Effector memory CD8-positive, alpha-beta T cell (primary cell): ENCODE results near the gene ADAMTS13.

Experiments
- ATAC-seq: fragments of 150-1000 bp; cut with Tn5 transposase; replicated peaks from 2 replicates; pipeline ENCODE4 v1.10.0; 2021; ENCODE audit warnings: mild to moderate bottlenecking, moderate library complexity
- DNase-seq, 3 experiments: peaks; one replicate each; pipeline ENCODE4 v3.0.0; 2021
- H3K27ac Mint-ChIP-seq, 2 donors: one replicate each; pipeline ENCODE4 v1.8.0; 2022; ENCODE audit warnings: mild to moderate bottlenecking in 2 of 2, mixed read lengths in 2 of 2, moderate library complexity in 2 of 2
- H3K27me3 Mint-ChIP-seq, 2 donors: one replicate each; pipeline ENCODE4 v1.8.0; 2022; ENCODE audit warnings: mixed read lengths in 2 of 2
- H3K36me3 Mint-ChIP-seq: one replicate; pipeline ENCODE4 v1.8.0; 2022; ENCODE audit warnings: mild to moderate bottlenecking, moderate library complexity, mixed read lengths; ENCODE audit not compliant: insufficient read depth
- H3K4me1 Mint-ChIP-seq, 2 donors: one replicate each; pipeline ENCODE4 v1.8.0; 2022; ENCODE audit warnings: low read depth in 2 of 2, mixed read lengths in 2 of 2
- H3K4me3 Mint-ChIP-seq, 2 donors: one replicate each; pipeline ENCODE4 v1.8.0; 2022; ENCODE audit warnings: mild to moderate bottlenecking in 2 of 2, mixed read lengths in 2 of 2, moderate library complexity in 2 of 2
- H3K9me3 Mint-ChIP-seq, 2 donors: one replicate each; pipeline ENCODE4 v1.8.0; 2022; ENCODE audit warnings: mixed read lengths in 2 of 2

The ADAMTS13 gene

GRCh38 chr9:133400292-133400691 lies 21.9 kb upstream of the ADAMTS13 start:
- Mint-ChIP-seq H3K36me3 (peaks cover under 1% of the 10 kb centered on the region), H3K27me3 (peaks cover 0 to 5% of the 10 kb centered on the region in 2 donors), H3K9me3 (no peaks in the 10 kb centered on the region), H3K27ac (no peak overlapping the region), H3K4me3 (no peak overlapping the region), H3K4me1 (peaks cover 2 to 3% of the 10 kb centered on the region in 2 donors)
- DNase-seq, result no peak
- ATAC-seq, result no peak

DNA sequence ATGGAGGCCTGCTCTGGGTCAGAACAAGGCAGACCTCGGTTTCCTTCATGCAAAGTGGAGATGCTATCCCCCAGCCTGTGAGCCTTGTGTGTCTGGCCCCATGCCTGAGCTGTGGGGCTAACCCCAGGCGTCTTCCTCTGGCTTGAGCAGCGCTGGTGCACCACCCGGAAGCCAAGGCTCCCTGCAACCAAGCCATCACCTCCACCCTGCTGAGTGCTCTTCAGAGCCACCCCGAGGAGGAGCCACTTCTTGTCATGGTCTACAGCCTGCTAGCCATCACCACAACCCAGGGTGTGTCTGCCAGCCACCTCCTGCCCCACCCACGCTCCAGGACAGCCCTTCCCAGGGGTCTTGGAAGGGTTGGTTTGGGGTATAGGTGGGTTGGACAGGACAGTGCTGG lies 20.6 kb upstream of the ADAMTS13 start:
- no peaks in the 10 kb centered on the region for H3K27me3 Mint-ChIP-seq
- H3K4me3 Mint-ChIP-seq, result no peak overlapping the region
- peak overlapping the region in 1 of 2 donors; percentile 19 for H3K27ac Mint-ChIP-seq
- H3K36me3 Mint-ChIP-seq, result peaks cover 7% of the 10 kb centered on the region
- peaks cover 2 to 8% of the 10 kb centered on the region in 2 donors for H3K4me1 Mint-ChIP-seq
- ATAC-seq (no peak), DNase-seq (no peak)
- H3K9me3 Mint-ChIP-seq, result no peaks in the 10 kb centered on the region

DNA sequence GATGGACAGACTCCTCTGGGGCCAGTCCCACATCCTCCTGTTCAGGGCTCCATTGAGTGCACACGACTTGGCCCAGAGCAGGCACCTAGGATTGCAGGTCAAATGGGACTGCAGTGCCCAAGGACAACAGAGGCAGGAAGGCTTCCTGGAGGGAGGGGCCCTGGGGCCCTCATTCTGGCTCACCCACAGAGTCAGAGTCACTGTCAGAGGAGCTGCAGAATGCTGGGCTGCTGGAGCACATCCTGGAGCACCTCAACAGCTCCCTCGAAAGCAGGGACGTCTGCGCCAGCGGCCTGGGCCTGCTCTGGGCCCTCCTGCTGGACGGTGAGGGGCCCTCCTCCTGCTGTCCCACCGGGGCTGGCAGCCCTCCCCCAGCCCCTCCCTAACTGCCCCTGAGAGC lies 19.5 kb upstream of the ADAMTS13 start:
- Mint-ChIP-seq H3K4me3 (no peak overlapping the region), H3K27me3 (no peaks in the 10 kb centered on the region), H3K27ac (no peak overlapping the region), H3K4me1 (peaks cover 7 to 15% of the 10 kb centered on the region in 2 donors), H3K36me3 (peaks cover 16% of the 10 kb centered on the region), H3K9me3 (no peaks in the 10 kb centered on the region)
- DNase-seq (no peak), ATAC-seq (no peak)

GRCh38 chr9:133403766-133404453 lies 18.3 kb upstream of the ADAMTS13 start:
- H3K27me3 Mint-ChIP-seq, result no peaks in the 10 kb centered on the region
- DNase-seq, result peak; percentile 53 to 58 (median 57)
- peak; percentile 44 for ATAC-seq
- no peak overlapping the region for H3K4me3 Mint-ChIP-seq
- peak overlapping the region in 1 of 2 donors; percentile 44 for H3K27ac Mint-ChIP-seq
- H3K36me3 Mint-ChIP-seq, result peaks cover 25% of the 10 kb centered on the region
- no peaks in the 10 kb centered on the region for H3K9me3 Mint-ChIP-seq
- H3K4me1 Mint-ChIP-seq, result peaks cover 7 to 15% of the 10 kb centered on the region in 2 donors

GRCh38 chr9:133404454-133405002 lies 17.6 kb upstream of the ADAMTS13 start:
- ATAC-seq, result no peak

GRCh38 chr9:133405508-133406438 lies 16.4 kb upstream of the ADAMTS13 start:
- Mint-ChIP-seq H3K4me3 (no peak overlapping the region), H3K27me3 (no peaks in the 10 kb centered on the region), H3K27ac (peak overlapping the region in 1 of 2 donors; percentile 82), H3K36me3 (peaks cover 44% of the 10 kb centered on the region), H3K4me1 (peaks cover 7 to 15% of the 10 kb centered on the region in 2 donors), H3K9me3 (no peaks in the 10 kb centered on the region)
- ATAC-seq (no peak), DNase-seq (no peak)

More at GRCh38 chr9:133404454-133405002, 17.6 kb upstream of the ADAMTS13 start:
- Mint-ChIP-seq H3K4me3 (no peak overlapping the region), H3K27me3 (no peaks in the 10 kb centered on the region), H3K4me1 (peaks cover 7 to 15% of the 10 kb centered on the region in 2 donors), H3K36me3 (peaks cover 32% of the 10 kb centered on the region), H3K9me3 (no peaks in the 10 kb centered on the region), H3K27ac (peak overlapping the region in 1 of 2 donors; percentile 44)
- no peak for DNase-seq

GRCh38 chr9:133406480-133407307 lies 15.5 kb upstream of the ADAMTS13 start:
- H3K36me3 Mint-ChIP-seq, result peaks cover 53% of the 10 kb centered on the region
- no peaks in the 10 kb centered on the region for H3K9me3 Mint-ChIP-seq
- peak overlapping the region; percentile 69 to 82 for H3K27ac Mint-ChIP-seq
- H3K4me1 Mint-ChIP-seq, result peaks cover 7 to 17% of the 10 kb centered on the region in 2 donors
- DNase-seq (peak; percentile 75 to 78 (median 77)), ATAC-seq (peak; percentile 91)
- no peak overlapping the region for H3K4me3 Mint-ChIP-seq
- H3K27me3 Mint-ChIP-seq, result no peaks in the 10 kb centered on the region

GRCh38 chr9:133408042-133408441 lies 14.1 kb upstream of the ADAMTS13 start:
- Mint-ChIP-seq H3K27me3 (no peaks in the 10 kb centered on the region), H3K27ac (no peak overlapping the region), H3K4me3 (no peak overlapping the region), H3K9me3 (no peaks in the 10 kb centered on the region), H3K4me1 (peaks cover 6 to 14% of the 10 kb centered on the region in 2 donors), H3K36me3 (peaks cover 67% of the 10 kb centered on the region)
- DNase-seq (no peak), ATAC-seq (no peak)

GRCh38 chr9:133415170-133415569 lies 7.0 kb upstream of the ADAMTS13 start:
- Mint-ChIP-seq H3K27ac (peak overlapping the region in 1 of 2 donors; percentile 94), H3K4me1 (peaks cover 39 to 47% of the 10 kb centered on the region in 2 donors), H3K4me3 (no peak overlapping the region), H3K9me3 (peaks cover 0 to 6% of the 10 kb centered on the region in 2 donors), H3K27me3 (no peaks in the 10 kb centered on the region), H3K36me3 (peaks cover 51% of the 10 kb centered on the region)
- no peak for DNase-seq
- no peak for ATAC-seq

DNA sequence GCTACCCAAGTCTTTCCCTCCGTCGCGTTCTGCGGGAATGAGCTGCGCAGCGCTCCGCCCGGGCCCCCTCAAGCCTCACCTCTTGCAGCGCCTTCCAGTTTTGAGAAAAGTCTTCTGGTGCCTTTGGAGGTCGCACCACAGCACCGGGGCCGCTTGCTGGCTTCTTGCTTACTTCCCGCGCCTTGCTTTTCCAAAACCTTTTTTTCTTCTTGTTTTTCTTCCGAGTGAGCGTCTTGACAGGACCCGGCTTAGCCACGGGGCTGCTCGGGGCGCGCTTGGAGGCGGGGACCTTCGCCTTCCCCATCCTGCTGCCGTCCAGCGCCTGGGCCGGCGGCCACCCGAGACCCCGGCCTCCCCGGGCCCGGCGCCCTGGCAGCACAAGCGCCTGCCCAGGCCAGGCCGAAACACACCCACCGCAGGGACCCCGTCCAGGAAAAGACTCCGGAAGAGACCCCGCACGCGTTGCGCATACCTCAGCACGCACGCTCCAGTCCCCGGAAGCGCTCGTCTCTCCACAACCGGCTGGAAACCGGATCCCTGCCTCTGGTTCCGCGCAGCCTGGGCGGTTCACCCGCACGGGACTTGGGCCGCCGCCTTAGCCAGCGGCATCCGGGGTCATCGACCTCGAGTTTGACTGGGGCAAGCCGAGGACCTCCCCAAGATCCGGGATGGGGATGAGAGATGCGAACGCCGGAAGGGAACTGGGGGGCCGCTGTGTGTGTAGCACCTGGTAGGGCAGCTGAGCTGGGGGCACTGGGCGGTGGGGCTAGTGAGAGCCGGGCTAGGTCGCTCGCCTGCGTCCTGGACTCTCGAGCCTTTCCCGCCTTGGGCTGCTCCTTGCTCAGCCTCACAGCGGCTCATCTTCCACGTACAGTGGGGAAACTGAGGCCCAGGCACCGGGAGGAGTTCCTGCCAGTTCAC lies 4.4 kb upstream of the ADAMTS13 start, which contains the start of gene REXO4:
REXO4 (minus strand) TSS at position 470 of the 921 bp plus-strand sequence; CDS start at position 304, 166 bp downstream.
- H3K4me1 Mint-ChIP-seq, result peaks cover 44 to 55% of the 10 kb centered on the region in 2 donors
- DNase-seq, result peak; percentile 77 to 86 (median 81)
- peak within 1 kb of the TSS; percentile 84 to 89 for H3K4me3 Mint-ChIP-seq
- H3K27ac Mint-ChIP-seq, result peak within 1 kb of the TSS; percentile 94 to 95
- H3K27me3 Mint-ChIP-seq, result no peaks in the 10 kb centered on the region
- H3K9me3 Mint-ChIP-seq, result peaks cover 0 to 6% of the 10 kb centered on the region in 2 donors
- ATAC-seq, result peak; percentile 79
- H3K36me3 Mint-ChIP-seq, result peaks cover 25% of the 10 kb centered on the region

DNA sequence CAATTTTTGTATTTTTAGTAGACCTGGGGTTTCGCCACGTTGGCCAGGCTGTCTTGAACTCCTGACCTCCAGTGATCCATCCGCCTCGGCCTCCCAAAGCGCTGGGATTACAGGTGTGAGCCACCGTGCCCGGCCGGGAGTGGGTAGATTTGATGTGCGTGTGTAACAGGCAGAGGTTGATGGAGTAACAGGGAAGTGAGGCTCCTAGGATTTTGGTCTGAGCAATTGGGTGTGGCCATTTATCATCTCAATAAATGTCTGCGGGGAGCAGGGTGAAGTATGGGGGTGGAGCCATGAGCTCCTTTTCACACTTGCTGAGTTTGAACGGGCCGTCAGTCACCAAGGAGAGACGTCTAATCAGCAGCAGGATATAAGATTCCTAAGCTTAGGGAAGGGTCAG lies 3.2 kb upstream of the ADAMTS13 start:
- ATAC-seq, result no peak
- Mint-ChIP-seq H3K27me3 (peaks cover 0 to 3% of the 10 kb centered on the region in 2 donors), H3K9me3 (peaks cover 0 to 6% of the 10 kb centered on the region in 2 donors), H3K4me1 (peaks cover 40 to 54% of the 10 kb centered on the region in 2 donors), H3K36me3 (peaks cover 18% of the 10 kb centered on the region), H3K4me3 (peak overlapping the region; percentile 84 to 89), H3K27ac (peak overlapping the region; percentile 94 to 95)
- DNase-seq, result no peak

DNA sequence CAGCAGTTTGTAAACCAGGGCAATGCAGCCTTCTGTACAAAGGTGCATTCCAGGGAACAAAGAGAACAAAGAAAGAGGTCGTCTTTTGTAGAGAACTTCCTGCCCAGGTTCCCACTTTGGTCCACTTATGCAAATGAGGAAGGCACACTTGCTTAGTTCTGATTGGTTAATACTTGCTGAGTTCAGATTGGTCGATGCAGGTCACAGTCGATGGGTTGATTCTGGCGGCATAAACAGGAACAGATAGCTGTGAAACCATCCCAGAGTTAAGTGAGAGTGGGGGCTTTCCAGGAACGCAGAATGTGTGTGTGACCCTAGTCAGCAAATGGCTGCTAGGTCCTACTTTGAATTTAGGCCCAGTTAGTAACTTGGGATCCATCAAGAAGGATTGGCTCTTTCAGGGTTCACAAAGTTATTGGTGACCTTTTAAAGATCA lies 1.8 kb upstream of the ADAMTS13 start:
- ATAC-seq (no peak), DNase-seq (no peak)
- H3K27me3 Mint-ChIP-seq, result peaks cover 2 to 17% of the 10 kb centered on the region in 2 donors
- H3K4me1 Mint-ChIP-seq, result peaks cover 38 to 40% of the 10 kb centered on the region in 2 donors
- H3K9me3 Mint-ChIP-seq, result peaks cover 0 to 6% of the 10 kb centered on the region in 2 donors
- peaks cover 7% of the 10 kb centered on the region for H3K36me3 Mint-ChIP-seq
- no peak overlapping the region for H3K4me3 Mint-ChIP-seq
- H3K27ac Mint-ChIP-seq, result peak overlapping the region; percentile 39 to 78
